GM12864 (cell line): Measurements from ENCODE around the gene KCNJ2.

Experiments used
- DNase-seq: peaks from one replicate; pipeline ENCODE4 v3.0.0-alpha.2; 2011; ENCODE audit warnings: low read depth
- H3K4me3 ChIP-seq: 2 replicates; pipeline ENCODE4 v1.5.1; 2011; ENCODE audit warnings: mild to moderate bottlenecking, low read depth, low read length, control low read depth
- CTCF ChIP-seq: IDR thresholded peaks from 2 replicates; pipeline ENCODE4 v1.5.1; 2011; ENCODE audit warnings: low read depth, mild to moderate bottlenecking, moderate library complexity, low read length, control low read depth, inconsistent platforms; ENCODE audit errors: missing control alignments

KCNJ2 gene

GRCh38 chr17:70169709-70170597 lies 621 bp downstream of the KCNJ2 start:
- peak overlapping the region; percentile 51 for H3K4me3 ChIP-seq
- TF ChIP-seq CTCF: no peak
- no peak for DNase-seq

- no peak overlapping the region for H3K4me3 ChIP-seq
- TF ChIP-seq CTCF: no peak
- DNase-seq: no peak
These were observed 1.8 kb downstream of the KCNJ2 start for GRCh38 chr17:70171159-70171558.

GRCh38 chr17:70172449-70172848 lies 3.1 kb downstream of the KCNJ2 start:
- no peak for DNase-seq
- no peak overlapping the region for H3K4me3 ChIP-seq
- TF ChIP-seq CTCF: no peak

- DNase-seq: no peak
- H3K4me3 ChIP-seq: no peak overlapping the region
- no peak for TF ChIP-seq CTCF
These were observed 3.6 kb downstream of the KCNJ2 start for GRCh38 chr17:70172923-70173322.

- H3K4me3 ChIP-seq: no peak overlapping the region
- no peak for DNase-seq
- no peak for TF ChIP-seq CTCF
These were observed 4.3 kb downstream of the KCNJ2 start for GRCh38 chr17:70173681-70174080.

- no peak for TF ChIP-seq CTCF
- DNase-seq: no peak
- H3K4me3 ChIP-seq: no peak overlapping the region
These were observed 12.0 kb downstream of the KCNJ2 start for GRCh38 chr17:70181376-70181775.

GRCh38 chr17:70181866-70182265 lies 12.5 kb downstream of the KCNJ2 start:
- no peak for TF ChIP-seq CTCF
- no peak for DNase-seq

More at GRCh38 chr17:70181866-70182265, 12.5 kb downstream of the KCNJ2 start:
- H3K4me3 ChIP-seq: no peak overlapping the region
